Ovary (tissue), 3 donors: Measurements from ENCODE around the gene CYB5R3.

Experiments
- CTCF ChIP-seq, 3 donors: fragments of 450-650 bp in 2 of 3; fragments of 200-600 bp in 1 of 3; IDR thresholded peaks; one replicate each; pipeline versions ENCODE4 v1.5.1 to v1.8.0; 2016 to 2022; ENCODE audit warnings: antibody characterized with exemption in 3 of 3, mild to moderate bottlenecking in 1 of 3
- POLR2A ChIP-seq: fragments of 450-650 bp; IDR thresholded peaks from one replicate; pipeline ENCODE4 v1.6.1; 2017; ENCODE audit warnings: antibody characterized with exemption, mild to moderate bottlenecking, moderate library complexity
- donor health status: DM: no; HTN: no; CAD: no.

GRCh38 chr22:42670046-42670445 lies 20.9 kb upstream of the CYB5R3 start:
- no peak for TF ChIP-seq CTCF (IDR thresholded peaks at IDR 0.05)
- no peak for TF ChIP-seq POLR2A
